Cardiac septum (tissue), 1 donor: Measurements from ENCODE around the gene SKOR1. TPM values are rescaled to one million over a fixed set of nuclear protein-coding genes. Genes with fewer than 3 reads are reported as not detected.

Experiments used
- DNase-seq: peaks from one replicate; pipeline ENCODE4 v3.0.0-alpha.2; 2020; ENCODE audit warnings: low spot score
- intact Hi-C: fragments of 100-400 bp; cut with DNase I; formaldehyde crosslinking; loops from one replicate; pipeline ENCODE4 v1.14.0; 2022
- total RNA-seq: library from RNA; stranded (reverse); fragmentation: NEBNext Ultra II Directional; extraction: Animal tissue kit (Norgen Biotek cat#: 25700); gene quantifications from one replicate; pipeline ENCODE4 v1.2.1, GENCODE V29; 2021
- donor health status: DM: no; HTN: no; CAD: no.

SKOR1 gene
- total RNA-seq, 1 donor from 2014 or later, result 0.24 TPM

GRCh38 chr15:67869701-67870100 lies 44.4 kb downstream of the SKOR1 start:
- intact Hi-C loops, result loop anchor here (10.0 kb wide), 1 partner anchor 185 kb away; the partner anchor contains the start of gene PIAS1
- no peak for DNase-seq

GRCh38 chr15:67870868-67871408 lies 45.6 kb downstream of the SKOR1 start:
- DNase-seq, result no peak
- intact Hi-C loops, result no loop called here

- intact Hi-C loops, result no loop called here
These were observed 48.5 kb downstream of the SKOR1 start for GRCh38 chr15:67873777-67874176.

GRCh38 chr15:67878712-67879206 lies 53.5 kb downstream of the SKOR1 start:
- intact Hi-C loops, result no loop called here
- no peak for DNase-seq

More at GRCh38 chr15:67873777-67874176, 48.5 kb downstream of the SKOR1 start:
- no peak for DNase-seq

GRCh38 chr15:67879440-67880129 lies 54.3 kb downstream of the SKOR1 start:
- intact Hi-C loops, result no loop called here
- no peak for DNase-seq

- intact Hi-C loops, result no loop called here
- DNase-seq, result no peak
These were observed 55.4 kb downstream of the SKOR1 start for GRCh38 chr15:67880651-67881182.

GRCh38 chr15:67882487-67883233 lies 57.4 kb downstream of the SKOR1 start:
- no peak for DNase-seq
- intact Hi-C loops, result no loop called here

- intact Hi-C loops, result no loop called here
- no peak for DNase-seq
These were observed 58.0 kb downstream of the SKOR1 start for GRCh38 chr15:67883234-67883773.

- DNase-seq, result no peak
- intact Hi-C loops, result no loop called here
These were observed 58.7 kb downstream of the SKOR1 start for GRCh38 chr15:67884009-67884408.

Other genes starting within 250 kb of the SKOR1 start
- gene RNU6-1, start 14.5 kb downstream of the SKOR1 start, total RNA-seq, result not detected
- gene PIAS1, start 228.8 kb downstream of the SKOR1 start, total RNA-seq, result 29.4 TPM